Panc1 (cell line): ENCODE data around the gene GAL. TPM values are rescaled to one million over a fixed set of nuclear protein-coding genes. Genes with fewer than 3 reads are reported as not detected.

Experiments
- ATAC-seq: fragments of 200-7000 bp; cut with Tn5 transposase; 2 replicates; pipeline ENCODE4 v1.9.1; 2020; ENCODE audit warnings: mild to moderate bottlenecking, moderate library complexity
- BruUV-seq: library from RNA; stranded (reverse); fragments of 400-500 nt; replicated peaks from 2 replicates; lab custom pipeline; 2021; lab: Mats Ljungman, UMichigan
- CTCF ChIA-PET: fragments of 300-600 bp; sonication (Branson Sonifier 250); formaldehyde crosslinking; loops from one replicate; lab custom pipeline; 2022; ENCODE audit warnings: antibody characterized with exemption; lab: Charles Lee
- POLR2A ChIA-PET: fragments of 300-600 bp; sonication (Branson Sonifier 250); formaldehyde crosslinking; loops from one replicate; lab custom pipeline; 2022; ENCODE audit warnings: antibody characterized with exemption; lab: Charles Lee
- DNase-seq: peaks from one replicate; pipeline ENCODE4 v3.0.0-alpha.2; 2010; ENCODE audit warnings: low read depth, low spot score
- H3K27ac ChIP-seq: 2 replicates; pipeline ENCODE4 v1.5.1; 2011; ENCODE audit warnings: mild to moderate bottlenecking, low read length, inconsistent platforms
- H3K27me3 ChIP-seq: fragments of 200-500 bp; sonication (Bioruptor generic); 2 replicates; pipeline ENCODE4 v1.6.0; 2014; ENCODE audit warnings: low read length, inconsistent platforms; ENCODE audit not compliant: control insufficient read depth, insufficient read depth
- H3K36me3 ChIP-seq: fragments of 200-500 bp; sonication (Bioruptor generic); 2 replicates; pipeline ENCODE4 v1.5.1; 2014; ENCODE audit warnings: inconsistent platforms, mild to moderate bottlenecking, low read length, moderate library complexity; ENCODE audit not compliant: control insufficient read depth, insufficient read depth
- H3K4me1 ChIP-seq: 2 replicates; pipeline ENCODE4 v1.5.1; 2011; ENCODE audit warnings: inconsistent platforms, mild to moderate bottlenecking, low read length, moderate library complexity; ENCODE audit not compliant: control insufficient read depth, insufficient read depth
- H3K4me3 ChIP-seq, 2 experiments: 2 replicates each; pipeline ENCODE4 v1.5.1; 2011 to 2012; ENCODE audit warnings: low read depth in 2 of 2, low read length in 2 of 2, mild to moderate bottlenecking in 2 of 2, inconsistent platforms in 1 of 2, moderate library complexity in 1 of 2
- H3K9me3 ChIP-seq: fragments of 200-500 bp; sonication (Bioruptor generic); 2 replicates; pipeline ENCODE4 v1.5.1; 2014; ENCODE audit warnings: low read depth, mild to moderate bottlenecking, inconsistent platforms, low read length, moderate library complexity; ENCODE audit not compliant: control insufficient read depth, insufficient read depth
- CTCF ChIP-seq: fragments of 450-650 bp; IDR thresholded peaks from 2 replicates; pipeline ENCODE4 v1.5.1; 2017; ENCODE audit warnings: mild to moderate bottlenecking
- POLR2AphosphoS5 ChIP-seq: IDR thresholded peaks from 2 replicates; pipeline ENCODE4 v1.6.1; 2012; ENCODE audit warnings: mild to moderate bottlenecking, low read depth, low read length, moderate library complexity
- REST ChIP-seq, 2 experiments: IDR thresholded peaks; 2 replicates each; pipeline ENCODE4 v1.6.1; 2011 to 2012; ENCODE audit warnings: low read depth in 2 of 2, control low read depth in 1 of 2, low read length in 1 of 2, mild to moderate bottlenecking in 1 of 2, moderate library complexity in 1 of 2; ENCODE audit not compliant: insufficient read depth in 1 of 2
- SIN3A ChIP-seq: IDR thresholded peaks from 2 replicates; pipeline ENCODE4 v1.6.1; 2012; ENCODE audit warnings: low read depth, mild to moderate bottlenecking, low read length, moderate library complexity, borderline replicate concordance; ENCODE audit not compliant: insufficient read depth
- TCF7L2 ChIP-seq: IDR thresholded peaks from 2 replicates; pipeline ENCODE4 v1.6.1; 2011; ENCODE audit warnings: mild to moderate bottlenecking, low read depth, low read length, inconsistent platforms
- in situ Hi-C: cut with HindIII; loops from 2 replicates; pipeline ENCODE4 v1.10.0; 2016; ENCODE audit warnings: low sequenced_read_pairs, low pct_unique_long_range_greater_than_20kb
- intact Hi-C: fragments of 100-400 bp; cut with micrococcal nuclease; formaldehyde crosslinking; loops from one replicate; pipeline ENCODE4 v1.10.0; 2022; ENCODE audit not compliant: unreplicated experiment
- total RNA-seq: library from RNA; stranded (reverse); gene quantifications from one replicate; pipeline ENCODE4 v1.2.1, GENCODE V29; 2021; ENCODE audit not compliant: unreplicated experiment

The GAL gene
- total RNA-seq, 1 experiment from 2014 or later, result 16.5 TPM

- POLR2A ChIA-PET, result no interaction called here
- TF ChIP-seq POLR2AphosphoS5 (no peak), REST (IDR thresholded peaks at IDR 0.05; ENCODE audit: insufficient read depth in 1 of 2, low read depth in 2 of 2, low read length in 1 of 2) (no peak), CTCF (no peak), TCF7L2 (no peak), SIN3A (no peak)
Measured at GRCh38 chr11:68691402-68691784, 7.0 kb downstream of the GAL start.

GRCh38 chr11:68692115-68692514, 7.8 kb downstream of the GAL start:
- ATAC-seq (no peak), DNase-seq (no peak)
- H3K27me3 ChIP-seq, result peaks cover 4% of the 10 kb centered on the region
- H3K9me3 ChIP-seq, result no peaks in the 10 kb centered on the region
- no peak overlapping the region for H3K27ac ChIP-seq
- no peak for TF ChIP-seq CTCF
- no peak for TF ChIP-seq REST (IDR thresholded peaks at IDR 0.05; ENCODE audit: insufficient read depth in 1 of 2, low read depth in 2 of 2, low read length in 1 of 2)
- TF ChIP-seq POLR2AphosphoS5, result no peak
- no peak for TF ChIP-seq TCF7L2
- no peak for TF ChIP-seq SIN3A
- ChIA-PET CTCF (no interaction called here), POLR2A (no interaction called here)
- H3K4me1 ChIP-seq, result no peaks in the 10 kb centered on the region
- intact Hi-C loops, result no loop called here
- in situ Hi-C loops, result no loop called here
- no peaks in the 10 kb centered on the region for H3K36me3 ChIP-seq
- no peak overlapping the region for H3K4me3 ChIP-seq
- BruUV-seq, result no TSS peak

More at GRCh38 chr11:68691402-68691784, 7.0 kb downstream of the GAL start:
- H3K9me3 ChIP-seq, result no peaks in the 10 kb centered on the region
- in situ Hi-C loops, result no loop called here
- CTCF ChIA-PET, result interaction anchor here (0.7 kb wide), 1 partner anchor 23 kb away, joined by 3 read pairs; no protein-coding TSS in a partner anchor
- no peak for ATAC-seq
- peaks cover under 1% of the 10 kb centered on the region for H3K27me3 ChIP-seq
- H3K4me1 ChIP-seq, result no peaks in the 10 kb centered on the region
- H3K27ac ChIP-seq, result no peak overlapping the region
- intact Hi-C loops, result no loop called here
- no peaks in the 10 kb centered on the region for H3K36me3 ChIP-seq
- DNase-seq, result no peak
- no TSS peak for BruUV-seq
- H3K4me3 ChIP-seq, result no peak overlapping the region
